DOHH2 (cell line): Measurements from ENCODE around the gene GNAO1.

ENCODE experiments used
- H3F3A ChIP-seq: fragments of 200-600 bp; sonication (generic), shearing (Covaris generic); 2 replicates; pipeline ENCODE4 v1.6.0; 2016; ENCODE audit warnings: antibody characterized with exemption, mild to moderate bottlenecking; ENCODE audit not compliant: control insufficient read depth, insufficient read depth
- H3K27ac ChIP-seq: fragments of 200-600 bp; sonication (generic); 2 replicates; pipeline ENCODE4 v1.5.1; 2014; ENCODE audit warnings: low read depth, mild to moderate bottlenecking, low read length, moderate library complexity
- H3K27me3 ChIP-seq: fragments of 200-600 bp; sonication (generic); 2 replicates; pipeline ENCODE4 v1.6.1; 2014; ENCODE audit warnings: mild to moderate bottlenecking, low read length, mixed read lengths; ENCODE audit not compliant: control insufficient read depth
- H3K36me3 ChIP-seq: fragments of 200-600 bp; sonication (generic); 2 replicates; pipeline ENCODE4 v1.6.1; 2014; ENCODE audit warnings: mild to moderate bottlenecking, low read length, moderate library complexity, mixed read lengths; ENCODE audit not compliant: control insufficient read depth
- H3K4me1 ChIP-seq: fragments of 200-600 bp; sonication (generic); 2 replicates; pipeline ENCODE4 v1.6.1; 2014; ENCODE audit warnings: mild to moderate bottlenecking, low read length, mixed read lengths; ENCODE audit not compliant: control insufficient read depth
- H3K4me2 ChIP-seq: fragments of 200-600 bp; sonication (generic); 2 replicates; pipeline ENCODE4 v1.6.0; 2014; ENCODE audit warnings: mild to moderate bottlenecking, low read length, moderate library complexity
- H3K4me3 ChIP-seq: fragments of 200-600 bp; sonication (generic); 2 replicates; pipeline ENCODE4 v1.5.1; 2014; ENCODE audit warnings: mild to moderate bottlenecking, low read length, mixed read lengths
- H3K79me2 ChIP-seq: fragments of 200-600 bp; sonication (generic); 2 replicates; pipeline ENCODE4 v1.6.1; 2014; ENCODE audit warnings: mild to moderate bottlenecking, low read length, mixed read lengths; ENCODE audit not compliant: control insufficient read depth
- H3K9me2 ChIP-seq: fragments of 200-600 bp; sonication (generic); replicated peaks from 2 replicates; pipeline ENCODE4 v1.6.1; 2014; ENCODE audit warnings: mild to moderate bottlenecking, low read length, mixed read lengths; ENCODE audit not compliant: control insufficient read depth
- H3K9me3 ChIP-seq: fragments of 200-600 bp; sonication (generic); 2 replicates; pipeline ENCODE4 v1.6.1; 2014; ENCODE audit warnings: antibody characterized with exemption, low read length, mixed read lengths; ENCODE audit not compliant: control insufficient read depth, insufficient read depth
- H4K20me1 ChIP-seq: fragments of 200-600 bp; sonication (generic); 2 replicates; pipeline ENCODE4 v1.6.0; 2014; ENCODE audit warnings: low read depth, mild to moderate bottlenecking, antibody characterized with exemption, low read length, moderate library complexity; ENCODE audit not compliant: control insufficient read depth, insufficient read depth
- CTCF ChIP-seq: fragments of 200-600 bp; sonication (generic); IDR thresholded peaks from one replicate; pipeline ENCODE4 v1.5.1; 2014; ENCODE audit warnings: antibody characterized with exemption, mild to moderate bottlenecking, low read depth, low read length; ENCODE audit not compliant: poor library complexity, severe bottlenecking
- EZH2phosphoT487 ChIP-seq: fragments of 200-600 bp; sonication (generic); IDR thresholded peaks from 2 replicates; pipeline ENCODE4 v1.6.1; 2017; ENCODE audit warnings: borderline replicate concordance, mild to moderate bottlenecking, antibody characterized with exemption, low read length, moderate library complexity, mixed read lengths

Gene GNAO1

DNA sequence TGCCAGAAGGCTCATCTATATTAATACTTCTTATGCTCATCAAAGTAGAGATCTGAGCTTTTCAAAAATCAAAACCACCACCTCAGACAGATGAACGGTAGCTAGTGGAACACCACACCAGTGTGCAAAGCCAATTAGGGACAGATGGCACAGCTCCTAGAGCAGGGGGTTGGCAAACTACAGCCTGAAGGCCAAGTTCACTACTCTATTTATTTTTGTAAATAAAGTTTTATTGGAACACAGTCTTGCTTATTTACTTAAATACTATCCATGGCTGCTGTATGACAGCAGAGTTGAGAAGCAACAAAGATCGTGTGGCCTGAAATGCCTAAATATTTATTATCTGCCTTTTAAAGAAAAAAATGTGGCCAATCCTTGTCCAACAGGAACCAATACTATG is 177.3 kb downstream of the GNAO1 start:
- H3F3A ChIP-seq = no peaks in the 10 kb centered on the region
- H3K4me3 ChIP-seq = no peak overlapping the region
- H3K4me2 ChIP-seq = no peak overlapping the region
- no peaks in the 10 kb centered on the region for H3K4me1 ChIP-seq
- H3K27me3 ChIP-seq = no peaks in the 10 kb centered on the region
- no peaks in the 10 kb centered on the region for H3K9me2 ChIP-seq
- peaks cover 13% of the 10 kb centered on the region; the same call in 1 of the 2 replicates for H4K20me1 ChIP-seq
- H3K27ac ChIP-seq = no peak overlapping the region
- no peak for TF ChIP-seq EZH2phosphoT487
- TF ChIP-seq CTCF = no peak
- peaks cover 22% of the 10 kb centered on the region for H3K79me2 ChIP-seq
- H3K36me3 ChIP-seq = peaks cover 93% of the 10 kb centered on the region
- H3K9me3 ChIP-seq = no peaks in the 10 kb centered on the region

- Histone ChIP-seq H3K4me2 (no peak overlapping the region), H3K79me2 (peaks cover 28% of the 10 kb centered on the region), H3K27me3 (no peaks in the 10 kb centered on the region), H3K9me3 (no peaks in the 10 kb centered on the region), H3K4me1 (no peaks in the 10 kb centered on the region), H3K9me2 (no peaks in the 10 kb centered on the region), H3K4me3 (no peak overlapping the region), H4K20me1 (peaks cover 13% of the 10 kb centered on the region; the same call in 1 of the 2 replicates), H3K27ac (no peak overlapping the region), H3F3A (no peaks in the 10 kb centered on the region), H3K36me3 (peaks cover 93% of the 10 kb centered on the region)
- TF ChIP-seq CTCF = no peak
- no peak for TF ChIP-seq EZH2phosphoT487
These were observed 177.9 kb downstream of the GNAO1 start for GRCh38 chr16:56369202-56369601.

DNA sequence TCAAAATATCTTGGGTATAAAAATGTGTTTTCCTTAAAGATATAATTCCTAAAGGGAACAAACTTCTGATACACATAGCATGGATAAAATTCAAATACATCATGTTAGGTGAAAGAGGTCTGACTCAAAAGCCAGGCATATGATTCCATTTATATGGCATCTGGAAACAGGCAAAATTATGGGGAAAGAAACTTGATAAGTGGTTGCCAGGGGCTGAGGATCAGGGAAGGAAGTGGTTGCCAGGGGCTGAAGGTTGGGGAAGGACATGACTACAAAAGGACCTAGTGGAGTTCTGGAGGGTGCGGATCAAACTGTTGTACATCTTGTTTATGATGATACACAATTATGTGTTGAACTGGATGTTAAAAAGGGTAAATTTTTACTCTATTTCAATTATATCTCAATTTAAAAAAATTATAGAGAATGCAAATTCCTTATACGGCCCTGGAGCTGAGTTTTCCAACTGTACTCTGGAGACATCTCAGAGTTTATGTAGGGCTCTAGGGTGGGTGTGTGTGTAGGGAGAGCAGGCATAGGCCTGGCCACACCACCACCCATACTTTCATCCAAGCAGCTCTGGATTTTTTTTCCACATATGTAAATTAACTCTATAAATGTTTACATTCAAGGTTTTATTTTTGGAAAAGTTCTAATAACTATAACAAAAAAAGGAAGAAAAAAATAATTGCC is 179.0 kb downstream of the GNAO1 start:
- Histone ChIP-seq H3F3A (no peaks in the 10 kb centered on the region), H3K9me3 (no peaks in the 10 kb centered on the region), H3K9me2 (no peaks in the 10 kb centered on the region), H3K79me2 (peaks cover 39% of the 10 kb centered on the region), H3K27me3 (no peaks in the 10 kb centered on the region), H3K27ac (no peak overlapping the region), H3K4me3 (no peak overlapping the region), H3K4me2 (no peak overlapping the region), H4K20me1 (peaks cover 13% of the 10 kb centered on the region; the same call in 1 of the 2 replicates), H3K36me3 (peaks cover 92% of the 10 kb centered on the region), H3K4me1 (no peaks in the 10 kb centered on the region)
- TF ChIP-seq CTCF (no peak), EZH2phosphoT487 (no peak)
